ENCODE results near the gene NQO2.
"Not testable (repeated sequence)": the region's sequence is repeated elsewhere in the genome, so short reads cannot be mapped to it uniquely, and the experiment has no call there.

Gene NQO2

GRCh38 chr6:3039384-3039783, 39.7 kb downstream of the NQO2 start:
- DNase-seq (ENCODE audit: low read depth), result no peak

- DNase-seq (ENCODE audit: low read depth), result no peak
Measured at GRCh38 chr6:3041147-3041546, 41.5 kb downstream of the NQO2 start.

GRCh38 chr6:3041606-3042005, 41.9 kb downstream of the NQO2 start:
- peak; percentile 21 for DNase-seq (ENCODE audit: low read depth)

GRCh38 chr6:3045369-3045768, 45.7 kb downstream of the NQO2 start:
- DNase-seq (ENCODE audit: low read depth), result no peak

GRCh38 chr6:3045777-3046176, 46.1 kb downstream of the NQO2 start:
- no peak for DNase-seq (ENCODE audit: low read depth)

GRCh38 chr6:3046295-3046694, 46.6 kb downstream of the NQO2 start:
- peak; percentile 48 for DNase-seq (ENCODE audit: low read depth)

- DNase-seq (ENCODE audit: low read depth), result not testable (repeated sequence)
Measured at GRCh38 chr6:3048009-3048408, 48.3 kb downstream of the NQO2 start.

GRCh38 chr6:3052481-3053230, 53.0 kb downstream of the NQO2 start:
- no peak for DNase-seq (ENCODE audit: low read depth)

GRCh38 chr6:3053231-3053508, 53.5 kb downstream of the NQO2 start:
- no peak for DNase-seq (ENCODE audit: low read depth)

- peak; percentile 35 for DNase-seq (ENCODE audit: low read depth)
Measured at GRCh38 chr6:3054229-3055157, 54.8 kb downstream of the NQO2 start.

- not testable (repeated sequence) for DNase-seq (ENCODE audit: low read depth)
Measured at GRCh38 chr6:3055158-3055499, 55.4 kb downstream of the NQO2 start.

GRCh38 chr6:3057063-3057770, 57.5 kb downstream of the NQO2 start:
- no peak for DNase-seq (ENCODE audit: low read depth)

- no peak for DNase-seq (ENCODE audit: low read depth)
Measured at GRCh38 chr6:3058957-3059356, 59.3 kb downstream of the NQO2 start.

GRCh38 chr6:3060092-3060491, 60.4 kb downstream of the NQO2 start:
- DNase-seq (ENCODE audit: low read depth), result not testable (repeated sequence)

- DNase-seq (ENCODE audit: low read depth), result peak; percentile 83
Measured at GRCh38 chr6:3061501-3061941, 61.8 kb downstream of the NQO2 start.

GRCh38 chr6:3063340-3063732, 63.6 kb downstream of the NQO2 start:
- peak; percentile 34 for DNase-seq (ENCODE audit: low read depth)

GRCh38 chr6:3063733-3064700, 64.3 kb downstream of the NQO2 start:
- peak; percentile 95 for DNase-seq (ENCODE audit: low read depth)

- DNase-seq (ENCODE audit: low read depth), result peak; percentile 89
Measured at GRCh38 chr6:3068329-3069214, 68.9 kb downstream of the NQO2 start, which contains the start of gene RIPK1. TSS of gene RIPK1 (plus strand) at chr6:3068494. CDS start at chr6:3076824, 8,330 bp downstream.

All from EH (cell line).